GM19324 (cell line): Measurements from ENCODE around the gene CCDC12.
"Not testable (repeated sequence)": the region's sequence is repeated elsewhere in the genome, so short reads cannot be mapped to it uniquely, and the experiment has no call there.

Experiments used
- ATAC-seq: cut with Tn5 transposase; IDR thresholded peaks from one replicate; pipeline ENCODE4 v1.9.1; 2021; ENCODE audit warnings: mild to moderate bottlenecking, moderate library complexity; ENCODE audit not compliant: unreplicated experiment, low FRiP score

The CCDC12 gene

GRCh38 chr3:46984591-46985459, 8.3 kb upstream of the CCDC12 start:
- no peak for ATAC-seq

DNA sequence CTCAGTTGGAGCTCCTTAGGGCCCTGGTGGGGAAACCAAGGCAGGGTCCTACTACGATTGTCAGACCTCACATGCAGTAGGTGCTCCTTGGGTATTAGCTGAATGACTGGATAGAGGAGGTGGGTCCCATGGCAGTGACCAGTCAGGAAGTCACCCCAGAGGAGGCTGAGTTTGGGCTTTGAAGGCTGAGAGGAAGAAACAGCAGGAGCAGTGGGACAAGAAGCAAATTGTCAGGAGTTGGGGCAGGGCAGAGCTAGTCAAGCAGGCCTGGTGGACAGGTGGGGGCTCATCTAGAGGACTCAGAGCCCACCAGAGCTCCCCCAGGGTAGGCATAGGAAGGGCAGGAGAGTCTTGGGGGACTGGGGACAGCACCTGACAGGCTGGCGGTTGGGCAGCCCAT, 6.0 kb upstream of the CCDC12 start:
- no peak for ATAC-seq

DNA sequence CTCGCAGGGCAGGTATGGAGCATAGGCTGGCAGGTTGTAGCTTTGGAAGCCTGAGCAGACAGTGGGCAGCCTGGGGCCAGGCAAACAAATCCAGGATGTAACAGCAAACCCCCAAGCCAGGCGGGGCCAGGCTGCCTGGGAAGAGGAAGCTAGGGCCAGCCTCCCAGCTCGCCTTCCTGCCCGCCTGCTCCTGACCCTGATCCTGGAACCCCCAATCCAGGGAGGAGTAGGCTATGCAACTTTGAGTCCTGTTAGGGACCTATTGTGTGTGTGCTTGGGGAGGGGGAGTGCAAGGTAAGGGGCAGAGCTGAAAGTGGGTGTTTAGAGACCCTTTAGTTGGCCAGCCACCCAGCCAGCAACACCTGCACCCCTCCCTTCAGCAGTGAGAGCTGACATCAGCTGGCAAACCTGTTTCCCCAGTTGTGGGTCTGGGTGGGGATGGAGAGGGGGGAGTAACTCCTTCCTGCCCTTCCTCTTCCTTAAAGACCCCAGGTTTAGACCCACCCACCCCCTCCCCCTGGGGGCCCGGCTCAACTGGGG, 5.5 kb upstream of the CCDC12 start:
- ATAC-seq: no peak

DNA sequence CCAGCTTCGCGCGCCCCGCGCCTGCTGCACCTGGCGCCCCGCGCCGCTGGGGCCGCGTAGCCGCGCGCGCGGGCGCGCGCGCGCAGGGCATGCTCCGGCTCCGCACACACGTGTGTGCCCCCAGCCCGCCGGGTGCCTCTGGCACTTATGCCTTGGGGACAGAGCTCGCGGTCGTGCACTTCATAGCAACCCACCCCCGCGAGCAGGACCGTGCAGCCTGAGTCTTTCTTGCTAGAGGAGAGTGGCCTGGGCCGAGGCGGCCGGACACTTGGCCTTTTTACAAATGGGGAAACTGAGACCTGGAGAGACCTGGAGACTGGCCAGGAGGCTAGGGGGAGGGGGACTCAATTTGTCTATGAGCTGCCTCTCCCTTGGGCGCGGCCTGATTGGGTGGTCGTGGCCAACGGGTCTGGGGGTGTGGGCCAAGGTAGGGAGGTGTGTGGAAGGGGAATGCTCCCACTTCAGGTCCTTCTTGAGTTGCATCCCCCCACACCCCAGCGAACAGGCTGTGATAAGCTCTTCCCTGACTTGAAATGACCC, 3.5 kb upstream of the CCDC12 start:
- no peak for ATAC-seq

DNA sequence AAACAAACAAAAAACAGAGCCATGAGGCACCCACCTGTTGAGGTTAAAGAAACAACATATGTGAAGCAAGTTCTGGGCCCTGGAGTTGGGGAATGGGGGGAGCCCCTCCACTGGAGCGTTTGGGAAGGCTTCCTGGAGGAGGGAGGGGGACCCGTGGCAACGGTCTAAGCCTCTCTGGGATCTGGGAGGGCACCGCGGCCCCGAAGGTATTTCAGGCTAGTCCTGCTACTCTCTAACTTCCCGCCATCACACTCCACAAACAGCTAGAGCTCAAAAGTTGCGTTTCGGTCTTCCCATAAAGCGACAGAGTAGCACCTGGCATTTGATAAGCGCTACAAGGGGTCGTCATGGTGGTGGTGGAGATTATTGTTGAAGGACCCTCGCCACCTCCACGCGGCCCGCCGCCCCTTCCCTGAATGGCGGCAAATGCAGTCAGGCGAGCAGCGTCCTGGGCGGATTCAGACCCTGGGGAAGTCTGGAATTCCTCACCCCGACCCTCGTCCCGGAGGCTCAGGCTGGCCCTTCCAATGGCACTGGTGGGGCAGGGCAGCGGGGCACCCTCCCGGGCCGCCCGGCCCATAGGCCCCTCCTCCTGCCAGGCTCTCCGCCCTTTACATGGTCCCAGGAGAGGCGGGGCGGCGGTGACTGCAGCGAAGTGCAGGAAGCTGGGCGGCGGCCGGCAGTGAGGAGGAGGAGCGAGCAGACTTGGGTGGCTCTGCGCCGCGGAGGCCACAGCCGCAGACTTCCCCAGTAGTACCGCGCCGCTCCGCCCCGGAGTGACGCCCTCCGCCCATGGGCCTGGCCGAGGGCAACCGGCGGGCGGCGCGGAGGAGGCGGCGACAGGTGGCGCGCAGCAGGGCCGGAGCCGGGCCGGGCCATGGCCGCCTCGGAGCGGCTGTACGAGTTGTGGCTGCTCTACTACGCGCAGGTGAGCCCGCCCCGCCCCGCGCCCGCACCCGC, 2.7 kb upstream of the CCDC12 start, which contains the start of gene NBEAL2:
TSS of gene NBEAL2 (plus strand) at position 682 of the 960 bp plus-strand sequence. CDS start at position 878, 196 bp downstream.
- ATAC-seq: peak; percentile 68

- no peak for ATAC-seq
Measured at GRCh38 chr3:46978381-46978780, 1.8 kb upstream of the CCDC12 start.

- ATAC-seq: no peak
Measured at GRCh38 chr3:46977811-46978195, 1.3 kb upstream of the CCDC12 start.

- no peak for ATAC-seq
Measured at GRCh38 chr3:46974421-46975171, 1.9 kb downstream of the CCDC12 start.

DNA sequence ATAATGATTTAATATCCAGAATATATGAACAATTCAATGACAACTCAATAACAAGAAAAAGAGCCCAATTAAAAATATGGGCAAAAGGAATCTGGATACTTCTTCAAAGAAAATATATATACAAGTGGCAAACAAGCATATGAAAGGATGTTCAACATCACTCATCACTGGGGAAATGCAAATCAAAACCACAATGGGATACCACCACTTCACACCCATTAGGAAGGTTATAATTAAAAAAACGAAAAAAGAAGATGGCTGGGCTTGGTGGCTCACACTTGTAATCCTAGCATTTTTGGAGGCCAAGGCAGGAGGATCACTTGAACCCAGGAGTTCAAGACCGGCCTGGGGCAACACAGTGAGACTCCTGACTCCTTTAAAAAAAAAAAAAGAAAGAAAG, 4.1 kb downstream of the CCDC12 start:
- no peak for ATAC-seq

- no peak for ATAC-seq
Measured at GRCh38 chr3:46971742-46972141, 4.8 kb downstream of the CCDC12 start.

- no peak for ATAC-seq
Measured at GRCh38 chr3:46971151-46971550, 5.4 kb downstream of the CCDC12 start.

GRCh38 chr3:46970391-46971091, 6.0 kb downstream of the CCDC12 start:
- no peak for ATAC-seq

- no peak for ATAC-seq
Measured at GRCh38 chr3:46968783-46969428, 7.6 kb downstream of the CCDC12 start.

DNA sequence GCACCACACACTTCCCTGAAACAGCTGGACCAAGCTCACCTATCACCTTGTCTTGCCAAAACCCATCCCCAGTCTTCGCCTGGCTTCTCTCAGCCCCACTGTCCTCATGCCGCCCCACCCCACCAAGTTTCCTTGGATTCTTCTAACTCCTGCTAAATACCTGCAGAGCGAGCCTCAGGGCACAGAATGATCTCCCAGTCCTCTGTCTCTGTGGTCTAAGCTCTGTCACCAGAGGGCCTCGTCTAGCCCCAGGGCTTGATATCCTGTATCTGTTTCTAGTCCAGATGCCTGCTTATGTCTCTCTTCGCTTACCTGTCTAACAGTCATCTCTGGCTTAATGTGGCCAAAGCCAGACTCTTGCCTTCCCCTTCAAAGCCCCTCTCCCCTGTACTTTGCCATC, 9.7 kb downstream of the CCDC12 start:
- ATAC-seq: no peak

DNA sequence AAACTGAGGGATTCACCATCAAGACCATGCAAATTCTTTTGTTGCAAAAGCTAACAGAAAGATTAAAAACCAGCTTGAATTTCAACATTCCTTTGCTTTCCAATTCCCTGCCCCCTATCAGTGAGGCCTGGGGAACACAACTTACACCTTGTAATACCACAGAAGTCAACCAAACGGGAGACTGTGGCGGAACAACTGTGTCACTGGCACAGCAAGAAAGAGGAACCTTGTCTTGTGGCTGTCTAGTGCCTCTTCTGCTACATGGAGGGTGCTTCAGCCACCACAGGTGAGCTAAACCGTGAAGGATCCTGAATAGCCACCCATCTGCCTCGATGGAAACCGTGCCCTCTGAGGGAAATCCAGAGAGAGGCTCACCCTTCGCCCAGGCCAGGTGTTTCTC, 11.4 kb downstream of the CCDC12 start:
- no peak for ATAC-seq

GRCh38 chr3:46964038-46964590, 12.4 kb downstream of the CCDC12 start:
- ATAC-seq: not testable (repeated sequence)

DNA sequence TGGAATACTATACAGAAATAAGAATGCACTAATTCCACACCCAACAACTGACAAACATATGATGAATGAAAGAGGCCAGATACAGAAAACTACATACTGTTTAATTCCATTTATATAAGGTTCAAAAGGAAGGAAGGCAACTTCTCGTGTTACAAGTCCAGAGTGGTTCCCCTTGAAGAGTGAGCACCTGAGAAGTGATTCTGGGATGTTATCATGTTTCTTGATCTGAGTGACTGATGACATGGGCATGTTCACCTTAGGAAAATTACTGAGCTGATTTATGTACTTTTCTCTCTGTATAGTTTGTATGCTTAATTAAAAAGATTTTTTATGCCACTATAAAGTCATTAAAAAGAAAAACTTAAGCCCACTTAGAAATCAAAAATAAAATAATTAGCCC, 13.6 kb downstream of the CCDC12 start:
- ATAC-seq: no peak

- ATAC-seq: no peak
Measured at GRCh38 chr3:46962427-46962826, 14.1 kb downstream of the CCDC12 start.

DNA sequence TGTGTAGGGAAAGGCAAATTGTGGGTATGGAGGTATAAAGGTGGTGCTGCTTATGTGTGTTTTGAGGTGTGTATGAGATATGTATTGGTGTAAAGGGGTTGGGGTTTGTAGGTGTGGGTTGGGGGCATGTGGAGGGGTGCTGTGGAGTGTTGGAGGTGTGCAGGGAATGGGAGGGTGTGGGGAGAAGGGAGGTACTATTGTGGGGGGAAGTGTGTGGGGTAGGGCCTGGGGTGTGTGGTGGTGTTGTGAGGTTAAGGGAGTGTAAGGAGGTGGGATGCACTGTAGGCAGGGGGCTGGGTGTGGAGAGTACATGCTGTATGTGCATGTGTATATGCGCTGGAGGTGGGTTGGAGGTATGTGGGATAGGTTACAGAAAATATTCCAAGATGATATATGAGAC, 15.7 kb downstream of the CCDC12 start:
- ATAC-seq: no peak
